Fibroblast of skin of left biceps (primary cell): ENCODE data around the gene FAM9C.
"Not testable (repeated sequence)": the region's sequence is repeated elsewhere in the genome, so short reads cannot be mapped to it uniquely, and the experiment has no call there.

ENCODE experiments used
- DNase-seq, 2 experiments: peaks; one replicate each; pipeline ENCODE4 v3.0.0-alpha.2; 2013; ENCODE audit warnings: low read depth in 2 of 2

Gene FAM9C

DNA sequence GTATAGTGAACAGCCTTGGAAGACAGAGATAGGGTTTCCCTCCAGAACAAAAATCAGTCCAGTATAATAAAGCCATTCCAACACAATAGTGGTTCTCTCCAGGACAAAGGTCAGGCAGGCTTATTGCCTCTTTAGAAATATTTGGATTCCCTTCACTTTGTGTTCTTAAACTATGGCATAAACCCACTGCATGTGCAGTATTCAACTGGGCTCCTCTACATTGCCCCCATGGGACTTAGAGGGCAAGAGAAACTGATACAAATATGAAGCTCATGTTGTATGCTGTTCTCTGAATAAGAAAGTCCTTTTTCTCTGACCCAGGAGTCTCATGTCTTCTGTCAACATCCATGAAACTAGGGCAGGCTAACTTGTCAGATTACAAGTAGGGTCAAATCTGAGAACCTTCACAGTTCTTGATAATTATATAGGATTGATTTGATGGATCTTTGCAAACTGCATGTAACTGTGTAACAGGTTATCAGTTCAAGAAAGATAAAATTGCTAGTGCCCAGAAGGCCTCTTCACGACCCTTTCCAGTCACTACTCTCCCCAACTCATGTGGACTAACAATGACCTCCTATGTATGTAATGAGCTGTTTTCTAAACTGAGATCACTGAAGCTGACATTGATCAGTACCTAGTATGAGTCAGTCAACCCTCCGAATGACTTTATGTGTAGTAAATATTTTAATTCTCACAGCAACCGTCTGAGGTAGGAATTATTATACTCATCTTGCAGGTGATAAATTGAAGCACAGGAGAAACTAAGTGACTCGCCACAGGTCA, 31.9 kb upstream of the FAM9C start:
- DNase-seq: no peak

GRCh38 chrX:13074297-13075262, 30.2 kb upstream of the FAM9C start:
- DNase-seq: no peak

DNA sequence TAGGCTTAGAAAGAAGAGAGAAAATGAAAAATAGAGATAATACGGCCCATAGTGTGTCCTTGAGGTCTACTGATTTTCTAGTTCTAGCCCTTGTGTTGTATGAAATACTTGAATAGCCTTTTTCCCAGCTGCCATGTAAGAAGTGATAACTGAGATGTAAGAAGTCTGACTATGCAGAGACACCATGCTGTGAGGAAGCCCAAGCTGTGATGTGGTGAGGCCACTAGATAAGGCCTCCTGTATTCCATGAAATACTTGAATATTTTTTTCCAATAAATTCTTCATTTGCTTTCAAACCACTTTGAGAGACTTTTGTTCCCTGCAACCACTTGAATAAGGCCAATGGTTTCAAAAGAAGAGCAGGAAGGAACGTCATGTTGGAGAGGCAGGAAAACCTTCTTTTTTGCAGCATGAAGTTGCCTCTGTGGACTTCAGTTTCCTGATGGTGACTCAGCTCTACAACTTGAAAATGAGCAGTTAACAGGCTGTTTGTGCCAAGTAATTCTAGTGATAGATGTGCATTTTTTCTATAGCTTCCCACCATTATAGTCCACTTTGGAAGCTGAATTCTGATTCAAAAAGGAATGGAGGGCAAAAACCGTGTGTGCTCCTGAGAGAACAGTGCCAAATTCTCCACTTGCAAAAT, 25.5 kb upstream of the FAM9C start:
- DNase-seq: peak; percentile 25 to 31

DNA sequence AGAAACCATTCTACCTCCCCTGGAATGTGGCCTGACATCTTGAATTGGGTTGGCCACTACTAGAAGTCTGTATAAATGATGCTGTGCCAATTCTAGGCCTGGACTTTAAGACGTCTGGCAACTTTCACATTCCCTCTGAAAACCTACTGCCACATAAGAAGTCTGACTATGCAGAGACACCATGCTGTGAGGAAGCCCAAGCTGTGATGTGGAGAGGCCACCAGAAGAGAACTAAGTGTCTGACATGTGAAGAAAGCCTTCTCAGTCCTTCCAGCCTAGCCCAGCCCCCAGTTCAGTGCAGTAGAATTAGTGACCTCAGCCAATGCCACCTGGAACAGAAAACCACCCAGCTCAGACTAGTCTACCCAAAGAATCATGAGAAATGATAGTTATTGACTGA, 24.2 kb upstream of the FAM9C start:
- DNase-seq: no peak

GRCh38 chrX:13067773-13068172, 23.4 kb upstream of the FAM9C start:
- no peak for DNase-seq

GRCh38 chrX:13066391-13066790, 22.0 kb upstream of the FAM9C start:
- no peak for DNase-seq

- DNase-seq: peak; percentile 62 to 71
Measured at GRCh38 chrX:13064599-13065143, 20.3 kb upstream of the FAM9C start.

- not testable (repeated sequence) for DNase-seq
Measured at GRCh38 chrX:13063124-13063523, 18.7 kb upstream of the FAM9C start.

GRCh38 chrX:13062331-13062730, 17.9 kb upstream of the FAM9C start:
- not testable (repeated sequence) for DNase-seq

DNA sequence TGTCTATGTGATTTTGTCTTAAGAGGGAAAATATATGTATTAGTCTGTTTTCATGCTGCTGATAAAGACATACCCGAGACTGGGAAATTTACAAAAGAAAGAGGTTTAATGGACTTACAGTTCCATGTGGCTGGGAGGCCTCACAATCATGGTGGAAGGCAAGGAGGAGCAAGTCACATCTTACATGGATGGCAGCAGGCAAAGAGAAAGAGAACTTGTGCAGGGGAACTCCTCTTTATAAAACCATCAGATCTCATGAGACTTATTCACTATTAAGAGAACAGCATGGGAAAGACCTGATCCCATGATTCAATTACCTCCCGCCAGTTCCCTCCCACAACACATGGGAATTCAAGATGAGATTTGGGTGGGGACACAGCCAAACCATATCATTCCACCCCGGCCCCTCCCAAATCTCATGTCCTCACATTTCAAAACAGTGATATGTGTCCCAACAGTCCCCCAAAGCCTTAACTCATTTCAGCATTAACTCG, 16.8 kb upstream of the FAM9C start:
- DNase-seq: not testable (repeated sequence)

GRCh38 chrX:13059637-13060499, 15.4 kb upstream of the FAM9C start:
- no peak for DNase-seq

DNA sequence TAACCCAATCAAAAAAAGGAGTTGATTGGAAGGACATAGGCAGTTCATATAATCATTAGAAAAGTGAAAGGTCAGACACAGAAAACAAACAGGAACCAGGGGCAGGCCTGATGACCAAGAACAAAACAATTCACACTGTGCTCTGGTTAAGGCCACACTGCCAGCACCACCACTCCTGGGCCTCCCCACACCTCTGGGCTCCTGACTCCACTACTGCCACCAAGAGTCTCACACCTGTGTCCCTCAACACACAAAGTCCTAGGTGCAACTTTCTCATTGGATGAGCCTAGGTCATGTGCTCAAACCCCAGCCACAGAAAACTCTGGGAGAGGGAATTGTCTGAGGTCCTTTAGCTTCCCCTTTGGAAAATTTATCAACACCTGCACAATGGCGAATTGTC, 11.1 kb upstream of the FAM9C start:
- no peak for DNase-seq

DNA sequence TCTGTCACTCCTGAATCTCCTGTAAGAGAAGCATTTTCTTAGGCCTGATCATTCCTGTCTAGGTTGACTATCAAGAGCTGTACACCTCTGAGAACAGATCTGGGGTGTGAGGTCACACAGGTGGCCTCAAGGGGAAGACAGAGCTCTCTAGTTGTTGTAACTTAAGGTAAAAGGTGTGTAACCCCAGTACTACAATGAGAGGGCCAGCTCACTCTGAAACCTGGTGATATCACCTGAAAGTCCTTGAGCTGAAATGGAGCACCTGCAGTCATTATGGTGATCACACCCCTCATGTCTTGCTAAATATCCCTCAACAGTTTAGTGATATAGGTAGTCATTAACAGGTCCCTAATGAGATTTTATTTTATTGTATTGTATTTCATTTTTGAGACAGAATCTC, 8.8 kb upstream of the FAM9C start:
- no peak for DNase-seq

GRCh38 chrX:13051529-13052172, 7.2 kb upstream of the FAM9C start:
- DNase-seq: no peak

DNA sequence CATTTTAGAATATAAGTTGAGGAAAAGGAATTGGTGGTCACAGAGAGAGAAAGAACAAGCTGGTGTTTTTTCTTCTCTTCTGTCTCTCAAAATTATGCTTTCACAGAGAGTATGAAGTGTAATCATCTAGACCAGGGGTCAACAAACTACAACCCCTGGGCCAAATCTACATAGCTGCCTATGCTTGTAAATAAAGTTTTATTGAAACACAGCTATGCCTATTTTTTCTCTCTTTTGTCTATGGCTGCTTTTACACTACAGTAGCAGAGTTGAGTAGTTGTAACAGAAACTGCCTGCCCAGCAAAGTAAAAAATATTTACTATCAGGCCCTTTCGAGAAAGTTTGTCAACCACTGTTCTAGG, 6.7 kb upstream of the FAM9C start:
- no peak for DNase-seq

DNA sequence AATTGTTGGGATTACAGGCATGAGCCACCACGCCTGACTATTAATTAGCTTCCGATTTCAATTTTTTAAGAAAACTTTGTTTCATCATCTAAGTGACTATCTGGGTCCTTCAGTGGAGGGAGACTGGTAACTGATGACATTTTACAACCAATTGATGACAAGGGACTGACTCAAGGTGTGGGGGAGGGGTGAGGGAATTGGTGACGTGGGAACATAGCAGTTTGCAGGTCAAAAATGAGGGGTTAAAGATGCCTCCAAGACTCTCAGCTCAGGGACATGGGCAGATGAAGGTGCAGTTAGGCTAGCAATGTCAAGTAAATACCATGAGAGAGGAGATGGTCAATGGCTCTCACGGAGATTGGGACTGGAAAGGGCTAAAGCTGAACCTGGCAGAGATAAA, 5.7 kb upstream of the FAM9C start:
- no peak for DNase-seq

DNA sequence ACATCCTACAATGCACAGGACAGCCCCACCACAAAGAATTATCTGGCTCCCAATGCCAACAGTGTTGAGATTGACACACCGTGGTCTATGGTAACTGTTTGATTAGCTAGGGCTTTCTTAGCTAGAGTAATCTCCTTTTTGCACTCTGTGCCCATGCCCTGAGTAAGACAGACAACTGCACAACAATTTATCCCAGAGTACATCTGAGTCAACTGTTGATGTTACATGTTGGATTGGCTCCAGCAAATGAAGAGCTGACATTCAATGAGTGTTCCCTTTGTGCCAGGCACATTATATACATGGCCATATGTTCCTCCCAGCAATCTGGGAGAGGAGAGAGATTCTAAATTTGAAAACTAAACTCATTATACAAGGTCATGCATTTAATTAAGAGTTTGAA, 3.9 kb upstream of the FAM9C start:
- no peak for DNase-seq

DNA sequence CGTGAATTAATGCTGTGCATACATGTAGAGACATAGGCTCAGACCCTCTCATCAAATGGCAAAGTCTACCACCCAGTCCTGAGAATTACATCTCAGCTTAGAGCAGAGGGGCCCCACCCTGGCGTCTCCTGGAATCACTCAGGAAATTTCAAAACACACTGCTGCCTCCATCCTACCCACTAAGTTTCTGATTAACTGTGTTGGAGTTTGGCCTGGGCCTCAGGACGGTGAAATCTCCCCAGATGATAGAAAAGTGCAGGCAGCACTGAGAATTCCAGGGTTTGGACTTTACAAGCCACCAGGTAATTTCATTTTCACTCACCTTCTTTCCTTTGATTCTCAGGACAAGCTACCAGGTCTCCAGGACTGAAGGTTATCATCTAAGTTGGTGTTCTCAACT, 3.3 kb upstream of the FAM9C start:
- DNase-seq: no peak

DNA sequence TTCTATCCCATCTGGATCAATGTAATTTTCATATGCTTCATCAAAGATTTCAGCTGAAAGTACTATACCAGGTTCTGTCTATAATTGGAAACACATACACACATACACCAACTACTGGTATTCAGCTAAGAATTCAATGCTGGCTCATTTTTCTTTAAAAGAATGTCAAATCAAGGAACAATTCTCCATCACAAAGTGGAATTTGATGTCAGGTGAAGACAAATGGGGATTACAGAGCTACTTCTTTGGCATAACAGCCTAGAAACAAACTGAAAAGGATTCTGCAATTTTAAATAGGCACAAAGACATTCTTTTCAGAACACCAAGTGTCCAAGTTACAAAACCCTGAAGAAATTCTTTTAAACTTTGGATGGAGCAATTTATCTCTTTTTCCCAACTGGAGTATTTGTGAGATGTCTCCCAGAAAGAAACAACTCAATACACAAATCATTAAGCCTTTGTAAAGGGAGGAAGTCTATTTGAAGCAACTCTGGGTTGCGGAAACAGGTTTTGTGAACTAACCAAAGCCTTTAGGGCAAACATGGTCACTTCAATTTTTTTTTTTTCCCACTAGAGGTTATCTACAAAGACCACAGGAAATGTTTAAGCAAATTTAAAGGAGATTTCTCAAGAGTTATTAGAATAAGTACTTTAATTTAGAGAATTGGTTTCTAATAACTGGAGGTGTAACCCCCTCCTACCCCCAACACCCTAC, 1.9 kb upstream of the FAM9C start:
- DNase-seq: peak; percentile 62 to 73

- no peak for DNase-seq
Measured at GRCh38 chrX:13043938-13044337, 482 bp downstream of the FAM9C start.
